ENCODE results near the gene UGT3A1. TPM values are rescaled to one million over a fixed set of nuclear protein-coding genes. Genes with fewer than 3 reads are reported as not detected.
"Not testable (repeated sequence)": the region's sequence is repeated elsewhere in the genome, so short reads cannot be mapped to it uniquely, and the experiment has no call there.

The UGT3A1 gene
- total RNA-seq, 1 donor from 2014 or later, result not detected

GRCh38 chr5:35979715-35980114 lies 11.5 kb downstream of the UGT3A1 start:
- TF ChIP-seq CTCF (conservative IDR thresholded peaks at IDR 0.05), result no peak
- Mint-ChIP-seq H3K27me3 (ENCODE audit: low read depth) (no peaks in the 10 kb centered on the region), H3K9me3 (peaks cover 24% of the 10 kb centered on the region)

GRCh38 chr5:35976859-35977258 lies 14.3 kb downstream of the UGT3A1 start:
- peaks cover 13% of the 10 kb centered on the region for H3K9me3 Mint-ChIP-seq
- H3K4me1 Mint-ChIP-seq; H3K27me3 Mint-ChIP-seq (ENCODE audit: low read depth); H3K36me3 Mint-ChIP-seq (ENCODE audit: low read depth); DNase-seq (ENCODE audit: low read depth, low spot score); H3K4me3 Mint-ChIP-seq; H3K27ac Mint-ChIP-seq (ENCODE audit: unreplicated experiment): not testable (repeated sequence)

More at GRCh38 chr5:35979715-35980114, 11.5 kb downstream of the UGT3A1 start:
- Mint-ChIP-seq H3K36me3 (ENCODE audit: low read depth) (peaks cover 8% of the 10 kb centered on the region), H3K4me3 (no peak overlapping the region), H3K4me1 (no peaks in the 10 kb centered on the region), H3K27ac (ENCODE audit: unreplicated experiment) (no peak overlapping the region)
- DNase-seq (ENCODE audit: low read depth, low spot score), result no peak

DNA sequence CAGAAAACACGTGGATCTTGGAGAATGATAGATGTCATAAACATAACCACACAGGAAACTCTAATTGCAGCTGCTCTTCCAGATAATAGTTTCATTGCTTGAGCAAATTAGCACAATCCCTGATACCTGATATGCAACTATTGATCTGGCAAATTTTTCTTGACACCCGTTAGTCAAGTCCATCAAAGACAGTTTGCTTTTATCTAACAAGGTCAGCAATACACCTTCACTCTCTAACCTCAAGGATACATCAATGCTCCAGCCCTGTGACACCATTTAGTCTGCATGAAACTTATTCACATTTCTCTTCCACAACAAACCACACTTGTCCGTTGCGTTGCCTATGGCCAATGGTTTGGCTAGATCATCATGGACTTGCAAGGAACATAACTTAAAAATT lies 16.6 kb downstream of the UGT3A1 start:
- Mint-ChIP-seq H3K27me3 (ENCODE audit: low read depth) (peaks cover 3% of the 10 kb centered on the region), H3K4me3 (no peak overlapping the region), H3K36me3 (ENCODE audit: low read depth) (no peaks in the 10 kb centered on the region), H3K9me3 (peaks cover 12% of the 10 kb centered on the region), H3K27ac (ENCODE audit: unreplicated experiment) (no peak overlapping the region), H3K4me1 (no peaks in the 10 kb centered on the region)
- no peak for TF ChIP-seq CTCF (conservative IDR thresholded peaks at IDR 0.05)
- no peak for DNase-seq (ENCODE audit: low read depth, low spot score)

- no peak overlapping the region for H3K27ac Mint-ChIP-seq (ENCODE audit: unreplicated experiment)
- peaks cover 5% of the 10 kb centered on the region for H3K9me3 Mint-ChIP-seq
- no peak for DNase-seq (ENCODE audit: low read depth, low spot score)
- no peaks in the 10 kb centered on the region for H3K36me3 Mint-ChIP-seq (ENCODE audit: low read depth)
- TF ChIP-seq CTCF (conservative IDR thresholded peaks at IDR 0.05), result no peak
- H3K4me3 Mint-ChIP-seq, result no peak overlapping the region
- no peaks in the 10 kb centered on the region for H3K4me1 Mint-ChIP-seq
- H3K27me3 Mint-ChIP-seq (ENCODE audit: low read depth), result peaks cover 13% of the 10 kb centered on the region
Measured at GRCh38 chr5:35971878-35972210, 19.3 kb downstream of the UGT3A1 start.

GRCh38 chr5:35971186-35971877 lies 19.9 kb downstream of the UGT3A1 start:
- Mint-ChIP-seq H3K4me3 (no peak overlapping the region), H3K27me3 (ENCODE audit: low read depth) (peaks cover 16% of the 10 kb centered on the region), H3K36me3 (ENCODE audit: low read depth) (no peaks in the 10 kb centered on the region), H3K27ac (ENCODE audit: unreplicated experiment) (no peak overlapping the region), H3K9me3 (peaks cover 5% of the 10 kb centered on the region), H3K4me1 (no peaks in the 10 kb centered on the region)
- DNase-seq (ENCODE audit: low read depth, low spot score), result no peak
- no peak for TF ChIP-seq CTCF (conservative IDR thresholded peaks at IDR 0.05)

- Mint-ChIP-seq H3K27ac (ENCODE audit: unreplicated experiment) (no peak overlapping the region), H3K36me3 (ENCODE audit: low read depth) (peaks cover 2% of the 10 kb centered on the region), H3K27me3 (ENCODE audit: low read depth) (peaks cover 40% of the 10 kb centered on the region), H3K4me3 (no peak overlapping the region), H3K9me3 (peaks cover 6% of the 10 kb centered on the region), H3K4me1 (no peaks in the 10 kb centered on the region)
- no peak for DNase-seq (ENCODE audit: low read depth, low spot score)
- peak; percentile 63 for TF ChIP-seq CTCF (conservative IDR thresholded peaks at IDR 0.05)
Measured at GRCh38 chr5:35963381-35963843, 27.8 kb downstream of the UGT3A1 start.
